Transverse colon (tissue), 3 donors: Measurements from ENCODE around the gene ABLIM2.

Experiments used
- CTCF ChIP-seq, 5 experiments: fragments of 200-600 bp in 3 of 5; fragments of 450-650 bp in 2 of 5; sonication (generic) in 3 of 5; IDR thresholded peaks; 1 replicate in 2 of 5; 2 replicates in 3 of 5; pipeline ENCODE4 v1.5.1; 2016 to 2017; ENCODE audit warnings: antibody characterized with exemption in 5 of 5, inconsistent platforms in 3 of 5, mild to moderate bottlenecking in 2 of 5, moderate library complexity in 1 of 5
- EP300 ChIP-seq: sonication (generic); formaldehyde crosslinking; IDR thresholded peaks from one replicate; pipeline ENCODE4 v1.6.1; 2017; ENCODE audit warnings: antibody characterized with exemption, low read depth
- POLR2A ChIP-seq: fragments of 450-650 bp; IDR thresholded peaks from one replicate; pipeline ENCODE4 v1.6.1; 2016; ENCODE audit warnings: antibody characterized with exemption, mild to moderate bottlenecking, moderate library complexity

DNA sequence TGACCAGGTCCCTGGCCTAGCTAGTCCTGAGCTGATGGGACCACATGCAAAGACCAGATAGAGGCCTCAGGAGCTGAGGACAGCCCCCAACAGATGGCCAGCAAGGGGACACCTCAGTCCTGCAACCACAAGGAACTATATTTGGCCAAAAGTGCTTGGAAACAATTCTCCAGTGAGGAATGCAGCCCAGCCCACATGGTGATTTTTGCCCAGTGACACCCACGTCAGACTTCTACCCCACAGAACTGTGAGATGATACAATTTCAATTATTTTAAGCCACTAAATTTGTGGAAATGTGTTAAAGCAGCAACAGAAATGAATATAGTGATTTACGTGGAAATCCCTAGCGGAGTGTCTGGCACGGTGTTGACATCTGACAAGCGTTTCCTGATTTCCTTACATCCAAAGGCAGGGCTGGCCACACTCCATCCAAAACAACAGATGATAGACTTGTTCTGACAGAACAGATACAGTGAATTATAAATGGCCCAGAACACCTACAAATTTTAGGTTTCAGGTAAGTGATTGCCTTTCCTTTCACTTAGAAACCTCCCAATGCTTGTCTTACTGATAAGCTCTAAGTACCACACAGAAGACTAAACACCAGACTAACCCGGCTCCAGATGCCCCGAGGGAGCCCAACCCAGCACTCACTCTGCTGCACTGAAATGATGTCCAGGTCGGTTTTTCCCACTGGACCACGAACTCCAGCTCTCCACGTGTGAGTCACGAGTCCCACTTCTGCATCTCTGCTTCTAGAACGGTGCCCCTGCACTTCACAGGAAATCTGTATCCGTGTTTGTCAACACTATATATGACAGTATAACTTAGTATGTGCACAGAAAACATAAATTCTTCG is 224.7 kb downstream of the ABLIM2 start:
- no peak for TF ChIP-seq POLR2A
- TF ChIP-seq CTCF (IDR thresholded peaks at IDR 0.05), result no peak
- no peak for TF ChIP-seq EP300
